GM04503 (cell line): Measurements from ENCODE around the gene BBOX1.

Source experiments
- DNase-seq: peaks from one replicate; pipeline ENCODE4 v3.0.0-alpha.2; 2012; ENCODE audit warnings: low read depth

The BBOX1 gene

GRCh38 chr11:27025312-27025955, 15.2 kb upstream of the BBOX1 start:
- DNase-seq, result no peak

- DNase-seq, result no peak
These were observed 14.5 kb upstream of the BBOX1 start for GRCh38 chr11:27025957-27026733.

- DNase-seq, result no peak
These were observed 12.1 kb upstream of the BBOX1 start for GRCh38 chr11:27028561-27028965.

- DNase-seq, result no peak
These were observed 10.6 kb upstream of the BBOX1 start for GRCh38 chr11:27029966-27030365.

GRCh38 chr11:27031754-27032153, 8.9 kb upstream of the BBOX1 start:
- no peak for DNase-seq

GRCh38 chr11:27039873-27040272, 742 bp upstream of the BBOX1 start:
- no peak for DNase-seq

GRCh38 chr11:27041141-27041899, 705 bp downstream of the BBOX1 start:
- no peak for DNase-seq

GRCh38 chr11:27046956-27047355, 6.3 kb downstream of the BBOX1 start:
- no peak for DNase-seq

GRCh38 chr11:27052668-27053067, 12.1 kb downstream of the BBOX1 start:
- no peak for DNase-seq

- DNase-seq, result no peak
These were observed 14.6 kb downstream of the BBOX1 start for GRCh38 chr11:27055065-27055682.

GRCh38 chr11:27057091-27057780, 16.6 kb downstream of the BBOX1 start:
- DNase-seq, result no peak

GRCh38 chr11:27058456-27058855, 17.8 kb downstream of the BBOX1 start:
- DNase-seq, result peak; percentile 34

GRCh38 chr11:27059431-27059830, 18.8 kb downstream of the BBOX1 start:
- no peak for DNase-seq

- no peak for DNase-seq
These were observed 20.3 kb downstream of the BBOX1 start for GRCh38 chr11:27060816-27061460.

- no peak for DNase-seq
These were observed 20.8 kb downstream of the BBOX1 start for GRCh38 chr11:27061461-27061821.

- DNase-seq, result no peak
These were observed 23.5 kb downstream of the BBOX1 start for GRCh38 chr11:27064086-27064485.

GRCh38 chr11:27075192-27075591, 34.6 kb downstream of the BBOX1 start:
- DNase-seq, result no peak

- DNase-seq, result no peak
These were observed 35.0 kb downstream of the BBOX1 start for GRCh38 chr11:27075655-27076054.

- no peak for DNase-seq
These were observed 35.5 kb downstream of the BBOX1 start for GRCh38 chr11:27076121-27076589.

- DNase-seq, result no peak
These were observed 40.4 kb downstream of the BBOX1 start for GRCh38 chr11:27081056-27081455.

GRCh38 chr11:27083241-27083640, 42.6 kb downstream of the BBOX1 start:
- no peak for DNase-seq
